Esophagus muscularis mucosa (tissue), 4 donors: ENCODE data around the gene CS.

ENCODE experiments used
- EP300 ChIP-seq: sonication (generic); formaldehyde crosslinking; IDR thresholded peaks from one replicate; pipeline ENCODE4 v1.6.1; 2017; ENCODE audit warnings: antibody characterized with exemption
- POLR2AphosphoS5 ChIP-seq, 2 donors: sonication (generic); formaldehyde crosslinking; IDR thresholded peaks; one replicate each; pipeline ENCODE4 v1.6.1; 2017; ENCODE audit warnings: antibody characterized with exemption in 2 of 2
- TF ChIP-seq, protein P1 (sequence below), 3 experiments: fragments of 200-600 bp in 2 of 3; fragments of 450-650 bp in 1 of 3; sonication (generic) in 2 of 3; IDR thresholded peaks; one replicate each; pipeline ENCODE4 v1.5.1; 2017 to 2019; ENCODE audit warnings: antibody characterized with exemption in 3 of 3, mild to moderate bottlenecking in 2 of 3, moderate library complexity in 1 of 3

DNA sequence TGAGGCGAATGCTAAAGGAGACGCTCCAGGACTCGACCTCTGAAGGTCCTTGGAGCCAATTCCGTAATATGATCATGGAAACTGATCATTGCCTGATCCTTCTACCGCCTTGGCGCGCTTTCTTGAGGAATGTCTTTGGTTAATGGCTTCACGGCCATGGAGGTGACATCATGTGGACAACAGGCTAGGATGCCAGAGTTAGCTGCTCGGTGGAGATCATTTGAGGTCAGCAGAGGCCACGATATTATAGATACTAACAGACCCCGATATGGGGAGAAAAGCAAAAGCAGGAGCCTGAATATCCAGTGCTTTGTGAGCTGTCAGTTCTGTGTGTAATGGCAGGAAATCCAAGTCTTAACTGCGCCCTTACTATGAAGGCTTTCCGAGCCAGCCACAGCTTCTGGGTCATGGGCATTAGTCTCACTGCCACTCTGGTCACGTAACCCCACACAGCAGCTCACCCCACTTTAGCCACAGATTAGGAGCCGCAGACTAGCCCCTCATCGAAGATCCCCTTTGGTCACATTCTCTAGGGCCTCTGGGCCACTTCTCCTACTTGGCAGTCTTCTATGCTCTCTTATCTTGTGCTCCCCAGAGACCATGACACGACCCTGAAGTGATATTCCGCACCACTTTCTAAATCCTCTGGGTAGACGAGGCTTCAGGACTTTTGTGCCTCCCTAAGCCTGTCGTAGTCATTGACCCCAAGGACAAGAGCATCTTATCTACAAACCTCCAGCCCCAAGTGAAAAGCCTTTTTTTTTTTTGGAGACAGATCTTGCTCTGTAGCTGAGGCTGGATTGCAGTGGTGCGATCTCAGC, 724 bp upstream of the CS start:
- TF ChIP-seq EP300 (no peak), POLR2AphosphoS5 (IDR thresholded peaks at IDR 0.05) (no peak)
- TF ChIP-seq, protein P1, sequence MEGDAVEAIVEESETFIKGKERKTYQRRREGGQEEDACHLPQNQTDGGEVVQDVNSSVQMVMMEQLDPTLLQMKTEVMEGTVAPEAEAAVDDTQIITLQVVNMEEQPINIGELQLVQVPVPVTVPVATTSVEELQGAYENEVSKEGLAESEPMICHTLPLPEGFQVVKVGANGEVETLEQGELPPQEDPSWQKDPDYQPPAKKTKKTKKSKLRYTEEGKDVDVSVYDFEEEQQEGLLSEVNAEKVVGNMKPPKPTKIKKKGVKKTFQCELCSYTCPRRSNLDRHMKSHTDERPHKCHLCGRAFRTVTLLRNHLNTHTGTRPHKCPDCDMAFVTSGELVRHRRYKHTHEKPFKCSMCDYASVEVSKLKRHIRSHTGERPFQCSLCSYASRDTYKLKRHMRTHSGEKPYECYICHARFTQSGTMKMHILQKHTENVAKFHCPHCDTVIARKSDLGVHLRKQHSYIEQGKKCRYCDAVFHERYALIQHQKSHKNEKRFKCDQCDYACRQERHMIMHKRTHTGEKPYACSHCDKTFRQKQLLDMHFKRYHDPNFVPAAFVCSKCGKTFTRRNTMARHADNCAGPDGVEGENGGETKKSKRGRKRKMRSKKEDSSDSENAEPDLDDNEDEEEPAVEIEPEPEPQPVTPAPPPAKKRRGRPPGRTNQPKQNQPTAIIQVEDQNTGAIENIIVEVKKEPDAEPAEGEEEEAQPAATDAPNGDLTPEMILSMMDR (IDR thresholded peaks at IDR 0.05) = no peak
